GM19351 (cell line): ENCODE data around the gene ARHGAP30.
"Not testable (repeated sequence)": the region's sequence is repeated elsewhere in the genome, so short reads cannot be mapped to it uniquely, and the experiment has no call there.

Experiments used
- ATAC-seq: cut with Tn5 transposase; IDR thresholded peaks from one replicate; pipeline ENCODE4 v1.9.1; 2021; ENCODE audit warnings: mild to moderate bottlenecking, moderate library complexity; ENCODE audit not compliant: unreplicated experiment

Gene ARHGAP30

GRCh38 chr1:161073474-161074121 lies 3.9 kb upstream of the ARHGAP30 start:
- ATAC-seq: no peak

- ATAC-seq: no peak
Observed at GRCh38 chr1:161072751-161073449, 3.2 kb upstream of the ARHGAP30 start.

- ATAC-seq: no peak
Observed at GRCh38 chr1:161071886-161072371, 2.2 kb upstream of the ARHGAP30 start.

- ATAC-seq: no peak
Observed at GRCh38 chr1:161070761-161071160, 1.1 kb upstream of the ARHGAP30 start.

- ATAC-seq: peak; percentile 3
Observed at GRCh38 chr1:161069241-161069640, 450 bp downstream of the ARHGAP30 start.

GRCh38 chr1:161068306-161069234 lies 1.1 kb downstream of the ARHGAP30 start:
- peak; percentile 50 for ATAC-seq

- ATAC-seq: no peak
Observed at GRCh38 chr1:161066694-161067093, 3.0 kb downstream of the ARHGAP30 start.

- not testable (repeated sequence) for ATAC-seq
Observed at GRCh38 chr1:161065681-161066080, 4.0 kb downstream of the ARHGAP30 start.

- ATAC-seq: not testable (repeated sequence)
Observed at GRCh38 chr1:161063936-161064335, 5.8 kb downstream of the ARHGAP30 start.

GRCh38 chr1:161061419-161061818 lies 8.3 kb downstream of the ARHGAP30 start:
- ATAC-seq: no peak

- no peak for ATAC-seq
Observed at GRCh38 chr1:161059293-161059692, 10.4 kb downstream of the ARHGAP30 start.

GRCh38 chr1:161054805-161055204 lies 14.9 kb downstream of the ARHGAP30 start:
- ATAC-seq: no peak

- no peak for ATAC-seq
Observed at GRCh38 chr1:161054232-161054631, 15.5 kb downstream of the ARHGAP30 start.

- ATAC-seq: no peak
Observed at GRCh38 chr1:161052899-161053298, 16.8 kb downstream of the ARHGAP30 start.

GRCh38 chr1:161051219-161051618 lies 18.5 kb downstream of the ARHGAP30 start:
- no peak for ATAC-seq

- no peak for ATAC-seq
Observed at GRCh38 chr1:161048949-161049722, 20.6 kb downstream of the ARHGAP30 start.

- ATAC-seq: no peak
Observed at GRCh38 chr1:161047436-161048420, 22.0 kb downstream of the ARHGAP30 start.

- ATAC-seq: peak; percentile 44
Observed at GRCh38 chr1:161046605-161047228, 23.0 kb downstream of the ARHGAP30 start.
